Activated CD8-positive, alpha-beta memory T cell treated with anti-CD3 and anti-CD28 coated beads for 36 hours (primary cell): Measurements from ENCODE around the gene KLHDC8A. TPM values are rescaled to one million over a fixed set of nuclear protein-coding genes. Genes with fewer than 3 reads are reported as not detected.
"Not testable (repeated sequence)": the region's sequence is repeated elsewhere in the genome, so short reads cannot be mapped to it uniquely, and the experiment has no call there.

ENCODE experiments used
- CTCF ChIA-PET: fragments of 350-600 bp; sonication (Branson Sonifier 250); formaldehyde crosslinking; loops from one replicate; lab custom pipeline; 2021; ENCODE audit warnings: antibody characterized with exemption; lab: Charles Lee
- POLR2A ChIA-PET: fragments of 350-600 bp; sonication (Branson Sonifier 250); formaldehyde crosslinking; loops from one replicate; lab custom pipeline; 2021; ENCODE audit warnings: antibody characterized with exemption; lab: Charles Lee
- total RNA-seq, 2 experiments: library from RNA; stranded (reverse); gene quantifications; one replicate each; pipeline ENCODE4 v1.2.3, GENCODE V29; 2021

KLHDC8A gene
- total RNA-seq, 2 experiments from 2014 or later: not detected

DNA sequence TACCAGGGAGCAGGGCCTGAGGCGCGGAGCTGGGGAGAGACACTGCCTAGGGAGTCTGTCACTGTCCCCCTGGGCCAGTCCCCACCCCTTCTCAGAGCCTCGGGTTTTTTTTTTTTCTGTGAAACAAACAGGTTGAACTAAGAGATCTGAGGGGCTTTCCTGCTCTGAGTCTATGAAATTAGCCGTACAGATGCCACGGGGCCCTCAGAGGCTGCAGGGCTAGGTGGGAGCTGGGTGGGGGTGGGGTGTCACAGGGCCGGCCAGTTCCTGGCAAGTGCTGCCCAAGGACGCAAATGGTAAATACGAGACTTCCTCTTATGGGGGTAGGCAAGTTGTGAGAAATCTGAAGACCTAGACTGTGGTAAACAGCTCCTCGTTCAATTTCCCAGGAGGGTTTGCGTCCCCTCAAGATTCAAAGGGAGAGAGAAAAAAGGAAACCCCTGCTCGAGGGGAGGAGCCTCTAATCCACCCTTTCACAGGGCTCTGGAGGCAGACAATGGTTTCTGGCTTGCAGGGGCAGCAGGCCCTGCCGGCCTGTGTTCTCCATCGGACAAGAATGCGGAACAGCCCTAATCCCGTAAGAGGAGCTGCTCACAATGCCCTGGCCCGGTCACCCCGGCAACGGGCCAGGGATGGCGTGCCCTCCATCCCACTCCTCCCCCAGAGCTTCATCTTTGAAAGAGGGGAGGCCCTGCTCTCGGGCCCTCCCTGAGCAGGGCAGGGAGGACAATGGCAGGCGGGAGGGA, 43.0 kb downstream of the KLHDC8A start:
- ChIA-PET CTCF (interaction anchor here (0.6 to 2.8 kb wide), 14 partner anchors 12 to 344 kb away, joined by 3 to 16 read pairs (median 3); no protein-coding TSS in a partner anchor), POLR2A (interaction anchor here (0.6 to 1.9 kb wide), 5 partner anchors 11 to 366 kb away, joined by 3 to 8 read pairs (median 4); partner anchors contain the start of gene SLC45A3)

DNA sequence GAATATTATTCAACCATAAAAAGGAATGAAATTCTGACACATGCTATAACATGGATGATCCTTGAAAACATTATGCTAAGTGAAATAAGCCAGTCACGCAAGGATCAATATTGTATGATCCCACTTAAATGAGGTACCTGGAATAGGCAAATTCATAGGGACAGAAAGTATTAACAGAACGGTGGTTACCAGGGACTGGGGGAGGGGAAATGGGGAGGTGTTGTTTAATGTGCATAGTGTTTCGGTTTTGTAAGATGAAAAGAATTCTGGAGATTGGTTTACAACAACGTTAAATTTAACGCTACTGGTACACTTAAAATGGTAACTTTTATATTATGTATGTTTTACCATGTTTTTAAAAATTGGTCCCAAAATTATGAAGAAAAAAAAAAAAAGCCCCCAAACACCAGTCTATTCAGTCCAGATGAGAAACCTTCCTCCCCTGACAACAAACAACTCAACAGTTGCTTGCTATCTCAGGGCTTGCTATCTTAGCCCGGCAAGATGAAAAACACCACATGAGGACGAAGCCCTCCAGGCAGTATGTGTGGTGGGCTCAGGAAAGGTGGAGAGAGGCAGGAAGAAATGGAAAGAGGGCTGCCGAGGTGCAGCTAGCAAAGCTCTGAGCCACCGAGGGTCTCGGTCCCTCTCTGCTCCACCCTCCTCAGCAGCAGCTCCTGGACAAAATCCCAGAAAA, 43.7 kb downstream of the KLHDC8A start:
- ChIA-PET POLR2A (interaction anchor here (0.6 to 1.9 kb wide), 4 partner anchors 12 to 367 kb away, joined by 3 to 8 read pairs (median 6); partner anchors contain the start of gene SLC45A3), CTCF (interaction anchor here (0.6 to 2.8 kb wide), 10 partner anchors 12 to 345 kb away, joined by 3 to 16 read pairs (median 3); no protein-coding TSS in a partner anchor)

DNA sequence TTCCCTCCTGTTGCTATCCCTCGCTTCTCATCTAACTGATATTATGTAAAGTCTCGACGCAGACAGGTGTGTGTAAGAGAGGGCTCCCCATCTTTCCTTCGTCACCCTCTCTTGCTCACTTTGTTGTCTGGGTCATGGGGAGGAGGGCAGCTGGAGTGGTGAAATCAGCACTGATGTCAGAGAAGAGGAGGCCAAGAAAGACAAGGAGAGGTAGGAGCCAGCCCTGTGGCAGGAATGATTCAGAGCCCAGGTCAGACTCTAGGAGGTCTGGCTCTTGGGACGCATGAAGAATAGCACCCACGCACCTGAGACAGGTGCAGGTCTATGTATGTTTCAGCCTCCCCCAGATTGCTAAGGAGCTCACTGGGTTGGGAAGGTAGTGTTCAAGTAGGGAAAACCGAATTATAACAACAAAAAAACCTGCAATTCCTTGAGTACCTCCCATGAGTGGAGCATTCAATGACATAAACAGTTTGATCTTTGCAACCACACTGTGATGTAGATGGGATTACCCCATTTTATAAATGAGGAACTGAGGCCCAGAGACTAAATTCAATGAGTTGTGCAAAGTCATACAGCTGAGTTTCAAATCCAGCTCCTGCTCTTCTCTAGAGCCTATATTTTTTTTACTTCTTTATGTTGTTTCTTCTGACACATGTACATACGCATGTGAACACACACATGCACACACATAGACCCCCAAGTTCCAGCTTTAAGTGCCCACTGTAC, 45.6 kb downstream of the KLHDC8A start:
- POLR2A ChIA-PET: interaction anchor here (0.9 kb wide), 1 partner anchor 26 kb away, joined by 3 read pairs; no protein-coding TSS in a partner anchor
- CTCF ChIA-PET: interaction anchor here (1.2 kb wide), 1 partner anchor 10 kb away, joined by 4 read pairs; the partner anchor contains the start of gene NUAK2

DNA sequence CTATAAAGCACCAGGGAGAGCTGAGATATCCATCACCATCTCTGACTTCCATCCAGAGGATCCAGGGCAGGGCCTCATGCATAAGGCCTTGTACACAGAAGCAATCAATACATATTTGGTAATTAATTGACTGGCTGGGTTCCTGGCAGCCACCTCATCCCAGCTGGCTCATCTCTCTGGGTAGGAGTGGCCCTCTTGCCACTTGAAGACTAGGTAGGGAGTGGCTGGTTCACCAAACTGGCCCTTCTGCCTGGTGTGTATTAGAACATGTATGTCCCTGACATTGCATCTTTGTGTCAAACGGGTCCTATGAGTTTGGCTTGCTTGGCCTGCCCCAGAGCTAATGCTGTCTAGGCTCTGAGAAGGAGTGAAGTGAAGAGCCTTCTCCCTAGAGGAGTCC, 47.0 kb downstream of the KLHDC8A start:
- CTCF ChIA-PET: interaction anchor here (1.0 kb wide), 1 partner anchor 24 kb away, joined by 6 read pairs; no protein-coding TSS in a partner anchor
- POLR2A ChIA-PET: no interaction called here

DNA sequence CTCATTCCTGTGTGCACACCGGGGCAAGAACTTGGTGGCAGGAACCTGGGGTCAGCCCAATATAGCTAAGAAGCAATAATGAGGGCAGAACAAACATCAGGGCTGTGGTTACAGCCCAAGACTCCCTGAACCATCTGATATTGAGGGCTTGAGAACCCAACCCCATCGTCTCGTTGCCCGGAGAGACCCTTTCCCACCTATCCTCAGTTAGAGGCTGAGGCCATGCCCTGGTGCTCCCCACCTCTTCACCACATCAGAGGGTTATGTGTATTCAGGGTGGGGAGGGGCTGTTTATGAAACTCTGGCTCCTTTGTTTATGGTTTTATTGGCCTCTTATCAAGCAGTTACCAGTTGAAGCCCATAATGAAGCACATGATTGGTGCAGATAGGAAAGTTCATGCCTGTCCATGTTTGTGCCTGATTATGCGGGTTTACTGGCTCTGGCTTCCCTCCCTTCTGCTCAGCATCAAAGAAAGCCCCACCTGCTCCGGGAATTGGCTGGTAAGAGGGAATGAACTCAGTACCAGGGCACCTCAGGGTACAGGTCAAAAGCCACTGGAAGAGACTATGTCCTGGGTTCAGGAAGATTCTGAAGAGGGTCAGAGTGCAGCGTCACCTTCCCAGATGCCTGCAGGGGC, 49.7 kb downstream of the KLHDC8A start:
- POLR2A ChIA-PET: no interaction called here

DNA sequence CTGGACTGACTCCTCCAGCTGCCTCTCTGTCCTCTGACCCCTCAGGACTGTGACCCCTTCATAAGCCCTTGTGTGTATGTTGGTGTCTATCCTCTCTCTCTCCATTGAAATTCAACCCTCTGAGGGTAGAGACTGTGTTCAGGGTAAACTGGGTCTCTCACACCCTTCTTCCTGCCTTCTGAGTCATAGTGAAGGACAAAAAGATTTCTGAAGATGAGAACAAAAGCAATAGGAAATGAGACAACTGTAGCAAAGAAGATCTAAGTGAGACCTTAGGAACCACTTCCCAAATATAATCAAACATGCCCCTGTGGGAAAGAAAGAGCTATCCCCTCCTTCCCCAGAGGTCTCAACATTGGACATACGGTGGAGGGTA, 52.0 kb downstream of the KLHDC8A start:
- POLR2A ChIA-PET: no interaction called here

More for the DNA sequence above, 49.7 kb downstream of the KLHDC8A start:
- CTCF ChIA-PET: no interaction called here

DNA sequence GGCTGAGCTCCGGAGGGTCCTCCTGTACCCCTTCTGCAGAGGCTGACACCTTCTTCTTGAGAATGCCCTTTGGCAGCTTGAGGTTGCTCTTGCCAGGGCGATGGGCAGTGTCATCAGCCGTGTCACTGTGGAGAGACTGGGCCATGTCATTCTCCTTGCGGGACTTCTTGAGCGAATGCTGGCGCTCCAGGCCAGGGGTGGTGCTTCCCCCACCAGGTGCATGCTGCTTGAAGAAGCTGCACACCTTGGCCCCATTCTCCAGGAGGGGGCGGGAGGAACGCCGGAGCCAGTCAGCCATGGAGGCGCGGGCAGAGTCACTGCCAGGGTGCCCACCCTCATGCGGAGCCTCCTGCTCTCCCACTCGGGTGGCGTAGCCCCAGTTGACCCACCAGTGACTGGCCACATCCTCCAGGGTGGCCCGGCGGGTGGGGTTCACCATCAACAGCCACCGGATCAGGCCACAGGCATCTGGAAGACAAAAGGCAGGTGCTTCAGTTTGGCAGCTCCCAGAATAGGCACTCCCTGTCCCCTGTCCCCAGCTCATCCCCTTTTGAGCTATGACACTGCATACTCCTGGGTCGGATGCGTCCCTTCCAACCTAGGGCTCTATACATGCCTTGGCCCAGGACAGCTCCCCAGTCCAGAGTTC, 52.6 kb downstream of the KLHDC8A start:
- CTCF ChIA-PET: interaction anchor here (1.1 to 3.0 kb wide), 5 partner anchors 9 to 31 kb away, joined by 3 to 10 read pairs (median 4); no protein-coding TSS in a partner anchor
- POLR2A ChIA-PET: no interaction called here

More for the DNA sequence above, 52.0 kb downstream of the KLHDC8A start:
- CTCF ChIA-PET: interaction anchor here (1.2 to 3.0 kb wide), 4 partner anchors 10 to 31 kb away, joined by 3 to 10 read pairs (median 5); no protein-coding TSS in a partner anchor

DNA sequence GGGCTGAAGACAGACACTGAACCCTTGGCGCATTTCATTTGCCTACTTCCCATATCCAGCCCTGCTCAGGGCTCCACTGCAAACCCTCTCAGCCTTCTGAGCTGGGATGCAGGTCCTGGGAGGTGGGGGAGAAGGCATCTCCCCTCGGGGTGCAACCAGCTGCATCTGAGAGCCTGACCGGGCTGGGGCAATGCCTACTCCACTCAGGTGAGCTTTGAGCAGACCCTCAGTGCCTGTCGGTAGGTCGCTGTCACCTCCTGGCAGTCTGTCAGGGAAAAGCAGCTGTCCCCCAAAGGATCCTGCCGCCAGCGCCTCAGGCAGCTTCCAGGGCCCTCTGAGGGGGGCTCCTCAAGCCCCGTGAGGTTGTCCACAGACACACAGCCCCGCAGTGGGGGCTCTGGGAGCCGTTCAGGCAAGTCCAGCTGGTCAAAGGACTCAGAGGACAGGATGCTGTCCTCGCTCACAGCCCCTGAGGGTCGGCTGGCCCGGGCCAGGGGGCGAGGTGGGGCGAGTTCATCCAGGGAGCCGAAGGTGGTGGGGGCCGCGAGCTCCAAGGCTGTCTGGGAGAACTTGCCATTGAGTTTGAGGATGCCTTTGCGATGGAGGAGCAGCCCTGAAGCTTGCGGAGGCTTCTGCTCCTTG, 53.4 kb downstream of the KLHDC8A start:
- ChIA-PET CTCF (interaction anchor here (0.9 to 3.0 kb wide), 5 partner anchors 18 to 32 kb away, joined by 3 to 10 read pairs (median 4); no protein-coding TSS in a partner anchor), POLR2A (interaction anchor here (0.9 kb wide), 1 partner anchor 11 kb away, joined by 4 read pairs; no protein-coding TSS in a partner anchor)

DNA sequence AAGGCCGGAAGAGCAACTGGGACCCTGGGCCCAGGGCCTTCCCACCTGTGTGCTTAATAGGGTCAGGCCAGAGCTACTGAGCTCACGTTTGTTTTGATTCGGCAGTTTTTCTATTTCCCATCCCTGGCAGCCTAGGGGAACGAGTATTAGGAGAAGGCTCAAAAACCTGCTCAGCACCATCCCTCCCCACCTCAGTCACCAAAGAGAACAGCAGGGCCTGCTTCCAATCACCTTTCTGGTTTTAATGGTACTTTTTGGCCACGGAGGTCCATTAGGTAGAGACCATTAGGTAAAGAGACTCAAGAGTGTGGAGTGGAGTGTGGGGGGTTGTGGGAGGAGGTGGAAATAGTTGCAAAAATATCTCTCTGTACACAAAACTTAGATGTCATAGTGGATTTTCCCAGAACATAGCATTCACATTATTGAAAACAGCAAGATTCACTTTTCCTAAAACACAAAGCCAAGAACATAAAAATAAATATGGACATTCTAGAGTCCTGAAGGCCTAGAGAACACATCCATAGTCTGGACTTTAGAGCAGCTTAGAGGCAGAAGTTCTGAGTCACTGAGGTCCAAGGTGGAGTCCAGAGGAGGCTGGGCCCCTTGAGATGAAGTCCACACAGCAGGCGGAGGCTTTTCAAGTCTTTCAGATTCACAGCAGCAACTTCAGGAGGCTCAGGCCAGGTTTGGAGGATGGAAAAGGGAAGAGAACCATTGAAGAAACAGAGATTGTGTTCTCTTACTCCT, 54.7 kb downstream of the KLHDC8A start:
- POLR2A ChIA-PET: no interaction called here
- CTCF ChIA-PET: interaction anchor here (3.0 kb wide), 1 partner anchor 29 kb away, joined by 10 read pairs; no protein-coding TSS in a partner anchor

DNA sequence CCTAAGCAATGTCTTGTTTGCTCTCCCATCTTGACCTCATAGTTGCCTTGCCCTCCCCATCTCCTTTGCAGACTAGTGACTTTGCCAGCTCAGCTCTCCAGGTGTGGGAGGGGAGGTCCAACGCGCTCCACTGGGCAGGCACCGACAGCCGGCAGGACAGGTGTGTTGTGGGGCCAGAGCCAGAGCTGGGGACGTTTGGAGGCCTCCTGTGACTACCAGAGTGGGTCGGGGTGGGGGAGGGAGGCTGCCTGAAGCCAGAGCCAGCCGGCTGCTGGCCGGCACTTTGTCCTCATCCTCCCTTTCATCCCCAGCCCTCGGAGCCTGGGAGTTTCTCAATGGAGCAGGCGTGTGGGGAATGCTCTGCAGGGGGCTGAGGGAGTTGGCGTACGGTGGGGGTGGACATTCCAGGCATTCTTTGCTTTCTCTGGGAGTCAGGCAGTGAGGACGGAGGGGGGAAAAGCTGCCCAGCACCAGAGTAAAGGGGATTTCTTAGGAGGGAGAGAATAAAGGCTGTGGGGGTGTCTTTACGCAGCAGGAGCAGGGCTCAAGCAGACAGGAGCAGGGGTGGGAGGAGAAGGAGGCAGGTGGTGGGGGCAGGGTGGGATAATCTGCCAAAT, 55.4 kb downstream of the KLHDC8A start:
- POLR2A ChIA-PET: no interaction called here
- CTCF ChIA-PET: interaction anchor here (1.2 kb wide), 1 partner anchor 21 kb away, joined by 3 read pairs; no protein-coding TSS in a partner anchor

DNA sequence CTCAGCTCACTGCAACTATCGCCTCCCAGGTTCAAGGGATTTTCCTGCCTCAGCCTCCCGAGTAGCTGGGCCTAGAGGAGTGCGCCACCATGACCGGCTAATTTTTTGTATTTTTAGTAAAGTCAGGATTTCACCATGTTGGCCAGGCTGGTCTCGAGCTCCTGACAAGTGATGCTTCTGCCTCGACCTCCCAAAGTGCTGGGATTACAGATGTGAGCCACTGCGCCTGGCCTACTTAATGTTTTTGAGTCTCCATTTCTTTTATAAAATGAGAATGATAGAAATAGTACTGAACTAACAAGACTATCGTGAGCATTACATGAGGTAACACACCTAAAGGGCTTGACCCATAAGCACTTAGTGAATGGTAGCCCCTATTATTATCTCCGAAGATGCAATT, 56.6 kb downstream of the KLHDC8A start:
- POLR2A ChIA-PET: no interaction called here

DNA sequence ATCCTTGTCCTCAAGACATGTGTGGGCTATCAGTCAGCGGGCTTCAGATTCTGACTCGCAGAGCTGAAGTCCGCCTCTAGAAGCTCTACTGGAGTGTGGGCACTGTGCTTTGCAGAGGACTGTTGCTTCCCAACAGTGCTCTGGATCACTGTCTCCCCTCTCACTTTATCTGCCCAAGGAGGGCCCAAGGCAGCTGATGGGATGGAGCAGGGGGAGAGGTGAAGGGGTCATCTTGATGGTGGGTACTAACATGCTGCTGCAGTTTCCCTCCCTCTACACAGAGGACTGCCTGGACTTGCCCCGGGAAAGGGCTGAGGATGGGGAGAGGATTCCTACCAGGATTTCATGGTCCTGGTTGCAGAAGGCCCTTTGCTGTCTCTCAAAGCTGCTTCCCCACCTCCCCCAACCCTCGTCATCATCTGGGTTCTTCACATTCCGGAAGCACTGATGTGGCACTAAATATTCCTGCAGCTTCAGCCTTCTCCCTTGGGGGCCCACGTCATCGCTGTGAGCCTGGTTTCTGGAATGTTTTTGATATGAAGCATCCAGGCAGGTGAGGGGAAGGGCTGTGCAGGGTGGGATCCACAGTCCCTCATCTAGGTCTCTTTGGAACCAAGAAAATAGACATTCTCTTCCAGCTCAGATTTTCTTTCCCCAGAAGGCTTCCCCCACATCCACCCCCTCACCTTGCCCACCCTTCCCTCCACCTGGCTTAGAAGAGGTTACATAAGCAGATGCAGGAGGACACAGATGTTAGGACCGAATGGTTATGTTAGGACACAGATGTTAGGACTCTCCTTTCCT, 58.3 kb downstream of the KLHDC8A start:
- ChIA-PET CTCF (interaction anchor here (1.1 to 1.9 kb wide), 3 partner anchors 9 to 27 kb away, joined by 3 to 6 read pairs (median 4); no protein-coding TSS in a partner anchor), POLR2A (no interaction called here)

More for the DNA sequence above, 56.6 kb downstream of the KLHDC8A start:
- CTCF ChIA-PET: interaction anchor here (0.6 to 1.2 kb wide), 2 partner anchors 20 to 25 kb away, joined by 3 to 4 read pairs; no protein-coding TSS in a partner anchor

DNA sequence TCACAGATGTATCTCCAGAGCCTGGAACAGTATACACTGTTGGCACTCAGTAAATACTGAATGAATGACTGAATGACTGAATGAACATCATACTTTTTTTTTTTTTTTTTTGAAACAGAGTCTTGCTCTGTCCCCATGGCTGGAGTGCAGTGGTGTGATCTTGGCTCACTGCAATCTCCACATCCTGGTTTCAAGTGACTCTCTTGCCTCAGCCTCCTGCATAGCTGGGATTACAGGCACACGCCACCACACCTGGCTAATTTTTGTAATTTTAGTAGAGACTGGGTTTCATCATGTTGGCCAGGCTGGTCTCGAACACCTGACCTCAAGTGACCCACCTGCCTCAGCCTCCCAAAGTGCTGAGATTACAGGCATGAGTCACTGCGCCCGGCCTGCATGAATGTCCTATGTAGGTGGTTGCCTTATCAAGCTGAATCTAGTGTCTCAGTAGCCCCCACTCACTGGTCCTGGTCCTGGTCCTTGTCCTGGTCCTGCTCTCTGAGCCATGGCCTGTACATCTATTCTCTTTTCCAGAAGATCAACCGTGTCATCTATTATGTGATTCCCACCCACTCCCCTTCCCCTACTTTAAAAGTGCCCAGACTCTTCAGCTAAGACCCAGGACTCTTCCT, 59.1 kb downstream of the KLHDC8A start:
- CTCF ChIA-PET: interaction anchor here (1.1 to 1.9 kb wide), 3 partner anchors 8 to 27 kb away, joined by 3 to 6 read pairs (median 4); no protein-coding TSS in a partner anchor
- POLR2A ChIA-PET: not testable (repeated sequence)

DNA sequence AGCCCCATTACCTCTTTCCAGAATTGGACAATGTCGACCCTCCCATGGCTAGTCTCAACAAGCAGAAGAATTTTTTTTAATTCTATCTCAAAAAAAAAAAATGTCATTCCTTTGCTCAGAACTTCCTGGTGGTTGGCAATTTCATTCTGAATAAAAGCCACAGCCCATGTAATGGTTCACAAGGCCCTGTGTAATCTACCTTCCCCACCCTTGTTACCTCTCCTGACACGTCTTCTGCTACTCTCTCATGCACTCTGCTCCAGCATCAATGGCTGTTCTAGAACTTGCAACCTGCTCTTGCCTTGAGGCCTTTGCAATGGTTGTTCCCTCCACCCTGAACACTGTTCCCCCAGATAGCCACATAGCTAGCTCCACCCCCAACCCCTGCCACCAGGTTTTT, 60.6 kb downstream of the KLHDC8A start:
- POLR2A ChIA-PET: interaction anchor here (0.6 kb wide), 1 partner anchor 25 kb away, joined by 3 read pairs; the partner anchor contains the start of gene NUAK2

More for the DNA sequence above, 60.6 kb downstream of the KLHDC8A start:
- CTCF ChIA-PET: interaction anchor here (0.6 to 2.1 kb wide), 3 partner anchors 29 to 313 kb away, joined by 3 to 6 read pairs (median 6); no protein-coding TSS in a partner anchor
